KMS-11 (cell line): ENCODE data around the gene OR13C8.

ENCODE experiments used
- H2AFZ ChIP-seq: fragments of 200-600 bp; sonication (generic); 2 replicates; pipeline ENCODE4 v1.6.1; 2016; ENCODE audit warnings: antibody characterized with exemption, mixed run types, low read depth
- H3K27ac ChIP-seq: fragments of 200-600 bp; sonication (generic); 2 replicates; pipeline ENCODE4 v1.6.1; 2016; ENCODE audit warnings: mild to moderate bottlenecking, mixed run types
- H3K27me3 ChIP-seq: fragments of 200-600 bp; sonication (generic); 2 replicates; pipeline ENCODE4 v1.6.1; 2017; ENCODE audit warnings: mild to moderate bottlenecking, low read depth, mixed run types, moderate library complexity; ENCODE audit not compliant: insufficient read depth
- H3K36me3 ChIP-seq: fragments of 200-600 bp; sonication (generic); 2 replicates; pipeline ENCODE4 v1.6.1; 2017; ENCODE audit warnings: mild to moderate bottlenecking, mixed run types; ENCODE audit not compliant: insufficient read depth
- H3K4me1 ChIP-seq: fragments of 200-600 bp; sonication (generic); 2 replicates; pipeline ENCODE4 v1.6.1; 2016; ENCODE audit warnings: mild to moderate bottlenecking, low read depth, mixed run types; ENCODE audit not compliant: poor library complexity, severe bottlenecking
- H3K4me2 ChIP-seq: fragments of 200-600 bp; sonication (generic); 2 replicates; pipeline ENCODE4 v1.7.0; 2016; ENCODE audit warnings: mild to moderate bottlenecking, mixed run types
- H3K4me3 ChIP-seq: fragments of 200-600 bp; sonication (generic); IDR thresholded peaks from 2 replicates; pipeline ENCODE4 v1.6.1; 2017; ENCODE audit warnings: low read depth, low read length, mixed read lengths; ENCODE audit not compliant: insufficient read depth
- H3K79me2 ChIP-seq: fragments of 200-600 bp; sonication (generic); 2 replicates; pipeline ENCODE4 v1.6.1; 2016; ENCODE audit warnings: low read depth, mixed run types; ENCODE audit not compliant: insufficient read depth
- H3K9ac ChIP-seq: fragments of 200-600 bp; sonication (generic); 2 replicates; pipeline ENCODE4 v1.6.1; 2016; ENCODE audit warnings: mild to moderate bottlenecking, mixed run types
- H4K20me1 ChIP-seq: fragments of 200-600 bp; sonication (generic); 2 replicates; pipeline ENCODE4 v1.6.1; 2016; ENCODE audit warnings: mild to moderate bottlenecking, mixed run types; ENCODE audit not compliant: insufficient read depth
- TF ChIP-seq, protein P1 (sequence below): fragments of 200-600 bp; sonication (generic); conservative IDR thresholded peaks from 2 replicates; pipeline ENCODE4 v1.6.1; 2017; ENCODE audit warnings: low read depth, mild to moderate bottlenecking, antibody characterized with exemption, low read length, moderate library complexity, mixed read lengths

OR13C8 gene

DNA sequence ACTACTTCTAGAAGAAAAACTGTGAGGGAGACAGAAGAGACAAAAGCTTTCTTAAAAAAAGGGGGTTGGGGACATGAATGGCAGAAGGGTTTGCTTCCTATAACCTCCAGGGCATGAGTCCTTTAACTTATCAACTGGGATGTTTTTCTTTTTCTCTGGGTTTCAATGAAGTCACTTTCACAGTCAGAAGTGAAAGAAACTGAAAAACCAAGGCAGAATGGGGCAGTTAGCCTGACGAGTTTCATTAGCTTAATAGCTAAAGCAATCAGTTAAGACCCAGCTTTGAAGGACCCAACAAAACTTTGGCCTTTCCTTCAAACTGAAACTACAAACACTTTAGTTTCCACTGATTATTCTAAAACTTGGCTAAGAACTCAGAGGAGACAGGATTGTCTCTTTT, 4.6 kb upstream of the OR13C8 start:
- H3K9ac ChIP-seq = no peak overlapping the region
- no peaks in the 10 kb centered on the region for H3K27me3 ChIP-seq
- no peak overlapping the region for H3K4me3 ChIP-seq
- no peaks in the 10 kb centered on the region for H4K20me1 ChIP-seq
- no peaks in the 10 kb centered on the region for H3K36me3 ChIP-seq
- no peaks in the 10 kb centered on the region for H3K79me2 ChIP-seq
- H2AFZ ChIP-seq = no peak overlapping the region
- H3K27ac ChIP-seq = no peak overlapping the region
- peaks cover 7% of the 10 kb centered on the region for H3K4me1 ChIP-seq
- TF ChIP-seq, protein P1, sequence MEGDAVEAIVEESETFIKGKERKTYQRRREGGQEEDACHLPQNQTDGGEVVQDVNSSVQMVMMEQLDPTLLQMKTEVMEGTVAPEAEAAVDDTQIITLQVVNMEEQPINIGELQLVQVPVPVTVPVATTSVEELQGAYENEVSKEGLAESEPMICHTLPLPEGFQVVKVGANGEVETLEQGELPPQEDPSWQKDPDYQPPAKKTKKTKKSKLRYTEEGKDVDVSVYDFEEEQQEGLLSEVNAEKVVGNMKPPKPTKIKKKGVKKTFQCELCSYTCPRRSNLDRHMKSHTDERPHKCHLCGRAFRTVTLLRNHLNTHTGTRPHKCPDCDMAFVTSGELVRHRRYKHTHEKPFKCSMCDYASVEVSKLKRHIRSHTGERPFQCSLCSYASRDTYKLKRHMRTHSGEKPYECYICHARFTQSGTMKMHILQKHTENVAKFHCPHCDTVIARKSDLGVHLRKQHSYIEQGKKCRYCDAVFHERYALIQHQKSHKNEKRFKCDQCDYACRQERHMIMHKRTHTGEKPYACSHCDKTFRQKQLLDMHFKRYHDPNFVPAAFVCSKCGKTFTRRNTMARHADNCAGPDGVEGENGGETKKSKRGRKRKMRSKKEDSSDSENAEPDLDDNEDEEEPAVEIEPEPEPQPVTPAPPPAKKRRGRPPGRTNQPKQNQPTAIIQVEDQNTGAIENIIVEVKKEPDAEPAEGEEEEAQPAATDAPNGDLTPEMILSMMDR = no peak
- no peak overlapping the region for H3K4me2 ChIP-seq

DNA sequence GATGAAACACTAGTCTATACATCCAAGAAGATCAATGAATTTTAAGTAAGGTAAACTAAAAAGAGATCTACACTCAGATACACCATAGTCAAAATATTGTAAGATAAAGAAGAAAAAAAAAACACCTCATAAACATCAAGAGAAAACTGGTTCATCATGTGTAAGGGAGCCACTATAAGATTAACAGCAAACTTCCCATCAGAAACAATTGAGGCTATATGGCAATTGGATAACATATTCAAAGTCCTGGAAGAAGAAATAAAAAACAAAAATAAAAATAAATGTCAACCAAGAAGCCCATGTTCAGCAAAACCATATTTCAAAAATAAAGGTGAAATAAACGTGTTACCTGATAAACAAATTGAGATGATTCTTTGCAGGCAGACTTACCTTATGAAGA, 3.6 kb downstream of the OR13C8 start:
- no peaks in the 10 kb centered on the region for H4K20me1 ChIP-seq
- no peak overlapping the region for H2AFZ ChIP-seq
- TF ChIP-seq, protein P1 = no peak
- no peaks in the 10 kb centered on the region for H3K4me1 ChIP-seq
- H3K79me2 ChIP-seq = no peaks in the 10 kb centered on the region
- no peak overlapping the region for H3K27ac ChIP-seq
- no peak overlapping the region for H3K9ac ChIP-seq
- H3K36me3 ChIP-seq = no peaks in the 10 kb centered on the region
- no peak overlapping the region for H3K4me3 ChIP-seq
- H3K4me2 ChIP-seq = no peak overlapping the region
- no peaks in the 10 kb centered on the region for H3K27me3 ChIP-seq

DNA sequence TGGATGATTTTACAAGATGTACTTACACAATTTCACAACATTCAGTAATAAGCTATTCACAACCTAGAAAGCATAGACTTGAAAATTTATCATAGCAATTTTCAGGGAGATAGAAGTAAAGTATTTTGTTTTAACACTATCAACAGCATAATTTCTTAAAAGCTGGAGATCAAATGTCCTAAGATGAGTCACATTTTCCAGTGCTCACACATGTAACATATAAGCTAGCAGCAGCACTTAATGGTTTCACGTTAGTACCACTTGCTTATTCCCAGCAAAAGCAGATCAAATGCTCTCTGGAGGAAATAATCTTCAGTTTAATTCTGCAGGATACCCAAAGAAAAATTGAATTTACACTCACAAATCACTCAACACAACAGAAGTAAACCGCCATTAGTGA, 6.5 kb downstream of the OR13C8 start:
- Histone ChIP-seq H3K4me1 (no peaks in the 10 kb centered on the region), H2AFZ (no peak overlapping the region), H3K27me3 (no peaks in the 10 kb centered on the region), H3K79me2 (no peaks in the 10 kb centered on the region), H3K27ac (no peak overlapping the region), H3K4me2 (no peak overlapping the region), H3K9ac (no peak overlapping the region), H3K4me3 (no peak overlapping the region), H3K36me3 (no peaks in the 10 kb centered on the region), H4K20me1 (no peaks in the 10 kb centered on the region)
- TF ChIP-seq, protein P1 = no peak

DNA sequence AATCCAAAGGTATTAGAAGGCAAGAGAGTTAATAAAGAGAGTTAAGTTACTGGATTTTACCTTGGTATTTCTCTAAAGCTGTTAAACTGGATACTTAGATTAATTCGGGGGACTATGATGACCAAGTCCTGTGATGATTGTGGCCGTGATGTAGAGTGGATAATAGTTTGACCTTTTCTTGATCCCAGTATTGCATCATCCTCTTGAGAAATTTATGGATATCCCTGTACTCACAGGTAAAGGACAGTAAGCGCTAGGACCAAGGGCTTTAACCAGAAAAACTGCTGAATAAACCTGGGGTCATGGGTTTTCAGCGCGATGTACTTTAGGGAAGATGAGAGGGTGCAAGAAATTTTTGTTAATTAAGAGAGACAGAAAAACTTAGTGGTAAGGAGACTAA, 8.3 kb downstream of the OR13C8 start:
- no peak overlapping the region for H3K4me2 ChIP-seq
- no peak overlapping the region for H3K4me3 ChIP-seq
- H2AFZ ChIP-seq = no peak overlapping the region
- H3K36me3 ChIP-seq = no peaks in the 10 kb centered on the region
- TF ChIP-seq, protein P1 = no peak
- no peaks in the 10 kb centered on the region for H4K20me1 ChIP-seq
- H3K27me3 ChIP-seq = no peaks in the 10 kb centered on the region
- H3K9ac ChIP-seq = no peak overlapping the region
- no peak overlapping the region for H3K27ac ChIP-seq
- H3K4me1 ChIP-seq = no peaks in the 10 kb centered on the region
- no peaks in the 10 kb centered on the region for H3K79me2 ChIP-seq

DNA sequence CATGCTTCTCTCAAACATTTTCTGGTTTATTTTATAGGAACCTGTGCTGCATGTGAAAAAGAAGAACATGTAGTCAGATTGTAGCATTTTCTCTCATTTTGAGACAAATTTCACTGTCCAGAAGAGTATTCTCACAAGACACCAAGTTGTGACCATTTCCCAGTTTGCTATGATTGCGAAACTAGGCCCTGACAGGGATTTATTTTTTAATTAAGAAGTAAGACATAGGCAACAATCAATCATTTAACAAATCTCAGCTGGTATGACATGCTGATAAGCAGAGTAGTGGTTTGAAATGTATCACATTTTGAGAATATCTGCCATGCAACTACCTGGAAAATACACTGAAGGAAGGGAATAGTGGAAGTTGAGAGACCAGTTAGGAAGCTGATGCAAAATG, 11.6 kb downstream of the OR13C8 start:
- H3K9ac ChIP-seq = no peak overlapping the region
- H3K27me3 ChIP-seq = no peaks in the 10 kb centered on the region
- no peak overlapping the region for H3K4me2 ChIP-seq
- no peak overlapping the region for H3K4me3 ChIP-seq
- no peak overlapping the region for H3K27ac ChIP-seq
- H3K36me3 ChIP-seq = no peaks in the 10 kb centered on the region
- H2AFZ ChIP-seq = no peak overlapping the region
- H4K20me1 ChIP-seq = no peaks in the 10 kb centered on the region
- H3K4me1 ChIP-seq = no peaks in the 10 kb centered on the region
- TF ChIP-seq, protein P1 = no peak
- H3K79me2 ChIP-seq = no peaks in the 10 kb centered on the region
